Measurements from ENCODE around the gene LMX1A. TPM values are rescaled to one million over a fixed set of nuclear protein-coding genes. Genes with fewer than 3 reads are reported as not detected.

LMX1A gene
- total RNA-seq, 1 donor from 2014 or later = 0.14 TPM

GRCh38 chr1:165339164-165339563, 17.4 kb downstream of the LMX1A start:
- ATAC-seq = no peak

GRCh38 chr1:165330483-165330882, 26.0 kb downstream of the LMX1A start:
- intact Hi-C loops (cut with DNase I) = no loop called here
- no peak for ATAC-seq

More at GRCh38 chr1:165339164-165339563, 17.4 kb downstream of the LMX1A start:
- intact Hi-C loops (cut with DNase I) = no loop called here
- DNase-seq (ENCODE audit: missing footprints) = no peak

GRCh38 chr1:165329104-165329503, 27.4 kb downstream of the LMX1A start:
- intact Hi-C loops (cut with DNase I) = no loop called here
- ATAC-seq (no peak), DNase-seq (ENCODE audit: missing footprints) (no peak)

More at GRCh38 chr1:165330483-165330882, 26.0 kb downstream of the LMX1A start:
- no peak for DNase-seq (ENCODE audit: missing footprints)

- DNase-seq (ENCODE audit: missing footprints) (no peak), ATAC-seq (no peak)
- intact Hi-C loops (cut with DNase I) = no loop called here
Observed at GRCh38 chr1:165328136-165328535, 28.4 kb downstream of the LMX1A start.

- DNase-seq (ENCODE audit: missing footprints) = no peak
- no peak for ATAC-seq
- intact Hi-C loops (cut with DNase I) = no loop called here
Observed at GRCh38 chr1:165327538-165327937, 29.0 kb downstream of the LMX1A start.

GRCh38 chr1:165325460-165326203, 30.9 kb downstream of the LMX1A start:
- DNase-seq (ENCODE audit: missing footprints) (no peak), ATAC-seq (no peak)
- intact Hi-C loops (cut with DNase I) = no loop called here

- intact Hi-C loops (cut with DNase I) = no loop called here
- no peak for DNase-seq (ENCODE audit: missing footprints)
- no peak for ATAC-seq
Observed at GRCh38 chr1:165324050-165324449, 32.5 kb downstream of the LMX1A start.

GRCh38 chr1:165317612-165318011, 38.9 kb downstream of the LMX1A start:
- intact Hi-C loops (cut with DNase I) = no loop called here
- ATAC-seq = no peak
- no peak for DNase-seq (ENCODE audit: missing footprints)

- DNase-seq (ENCODE audit: missing footprints) (no peak), ATAC-seq (no peak)
- intact Hi-C loops (cut with DNase I) = no loop called here
Observed at GRCh38 chr1:165316153-165316772, 40.3 kb downstream of the LMX1A start.

GRCh38 chr1:165315481-165315880, 41.0 kb downstream of the LMX1A start:
- ATAC-seq (no peak), DNase-seq (ENCODE audit: missing footprints) (no peak)
- intact Hi-C loops (cut with DNase I) = no loop called here

GRCh38 chr1:165313903-165314302, 42.6 kb downstream of the LMX1A start:
- intact Hi-C loops (cut with DNase I) = no loop called here
- ATAC-seq = no peak
- DNase-seq (ENCODE audit: missing footprints) = no peak

- intact Hi-C loops (cut with DNase I) = no loop called here
- ATAC-seq (no peak), DNase-seq (ENCODE audit: missing footprints) (no peak)
Observed at GRCh38 chr1:165312591-165312990, 43.9 kb downstream of the LMX1A start.

- intact Hi-C loops (cut with DNase I) = no loop called here
- ATAC-seq = no peak
- DNase-seq (ENCODE audit: missing footprints) = no peak
Observed at GRCh38 chr1:165306543-165307434, 49.7 kb downstream of the LMX1A start.

- DNase-seq (ENCODE audit: missing footprints) = no peak
- intact Hi-C loops (cut with DNase I) = no loop called here
- no peak for ATAC-seq
Observed at GRCh38 chr1:165303386-165303785, 53.1 kb downstream of the LMX1A start.

- intact Hi-C loops (cut with DNase I) = no loop called here
- ATAC-seq (no peak), DNase-seq (ENCODE audit: missing footprints) (no peak)
Observed at GRCh38 chr1:165300400-165300903, 56.1 kb downstream of the LMX1A start.

- DNase-seq (ENCODE audit: missing footprints) (no peak), ATAC-seq (no peak)
- intact Hi-C loops (cut with DNase I) = no loop called here
Observed at GRCh38 chr1:165298203-165298820, 58.2 kb downstream of the LMX1A start.

- intact Hi-C loops (cut with DNase I) = no loop called here
- no peak for ATAC-seq
- no peak for DNase-seq (ENCODE audit: missing footprints)
Observed at GRCh38 chr1:165296205-165296604, 60.3 kb downstream of the LMX1A start.

- DNase-seq (ENCODE audit: missing footprints) (no peak), ATAC-seq (no peak)
- intact Hi-C loops (cut with DNase I) = no loop called here
Observed at GRCh38 chr1:165290148-165290547, 66.4 kb downstream of the LMX1A start.

GRCh38 chr1:165289556-165289955, 67.0 kb downstream of the LMX1A start:
- intact Hi-C loops (cut with DNase I) = no loop called here
- DNase-seq (ENCODE audit: missing footprints) (no peak), ATAC-seq (no peak)
